ENCODE results near the gene SEPTIN1.

- TF ChIP-seq CTCF (conservative IDR thresholded peaks at IDR 0.05; ENCODE audit: low read depth in 2 of 2) (0 out of 4 replicates have a peak, but pooled peaks of 1 of the 2 experiments have one; percentile 26), EZH2 (IDR thresholded peaks at IDR 0.05; ENCODE audit: low read depth, unreplicated experiment) (no peak)
Measured at GRCh38 chr16:30370456-30371247, 11.7 kb downstream of the SEPTIN1 start, which contains the start of gene TBC1D10B.
